Lung (tissue), 12 donors: ENCODE results near the gene CLDN19. TPM values are rescaled to one million over a fixed set of nuclear protein-coding genes. Genes with fewer than 3 reads are reported as not detected.
"Not testable (repeated sequence)": the region's sequence is repeated elsewhere in the genome, so short reads cannot be mapped to it uniquely, and the experiment has no call there.

Experiments
- ATAC-seq: fragments of 200-7000 bp; cut with Tn5 transposase; one replicate; pipeline ENCODE4 v1.9.1; 2020; ENCODE audit warnings: moderate number of reproducible peaks; ENCODE audit not compliant: insufficient read depth, low FRiP score
- DNase-seq, 3 donors: peaks; one replicate each; pipeline ENCODE4 v3.0.0-alpha.2; 2013 to 2017
- H3K27ac ChIP-seq, 2 donors: one replicate each; pipeline ENCODE4 v1.5.1; 2013; ENCODE audit warnings: mild to moderate bottlenecking in 2 of 2, moderate library complexity in 2 of 2, control low read depth in 1 of 2, inconsistent platforms in 1 of 2, low read depth in 1 of 2, low read length in 1 of 2
- H3K27me3 ChIP-seq, 3 donors: one replicate each; pipeline ENCODE4 v1.5.1; 2013; ENCODE audit warnings: low read length in 2 of 3; ENCODE audit not compliant: control insufficient read depth in 3 of 3, insufficient read depth in 3 of 3
- H3K36me3 ChIP-seq, 4 donors: one replicate each; pipeline ENCODE4 v1.5.1; 2013; ENCODE audit warnings: low read length in 4 of 4, mild to moderate bottlenecking in 1 of 4, moderate library complexity in 1 of 4; ENCODE audit not compliant: control insufficient read depth in 4 of 4, insufficient read depth in 4 of 4
- H3K4me1 ChIP-seq, 5 donors: one replicate each; pipeline ENCODE4 v1.5.1; 2013; ENCODE audit warnings: low read length in 5 of 5, mild to moderate bottlenecking in 2 of 5, moderate library complexity in 1 of 5; ENCODE audit not compliant: control insufficient read depth in 5 of 5, insufficient read depth in 5 of 5
- H3K4me3 ChIP-seq: one replicate; pipeline ENCODE4 v1.5.1; 2013; ENCODE audit warnings: mild to moderate bottlenecking, control low read depth, moderate library complexity
- H3K9ac ChIP-seq, 2 donors: one replicate each; pipeline ENCODE4 v1.5.1; 2013; ENCODE audit warnings: low read length in 2 of 2, control low read depth in 1 of 2; ENCODE audit not compliant: insufficient read depth in 1 of 2
- H3K9me3 ChIP-seq, 4 donors: one replicate each; pipeline ENCODE4 v1.5.1; 2013; ENCODE audit warnings: low read length in 3 of 4, mild to moderate bottlenecking in 1 of 4, moderate library complexity in 1 of 4; ENCODE audit not compliant: control insufficient read depth in 4 of 4, insufficient read depth in 3 of 4
- CTCF ChIP-seq: IDR thresholded peaks from 2 replicates; pipeline ENCODE4 v1.5.1; 2012; ENCODE audit warnings: mild to moderate bottlenecking; ENCODE audit errors: control extremely low read depth, extremely low read depth
- WGBS, 2 donors: extraction: QIAGEN DNeasy Blood & Tissue Kit; methylation state at CpG; one replicate each; pipeline ENCODE4 v1.1.7; 2013; 5-methylcytosine and 5-hydroxymethylcytosine counted together
- polyA plus RNA-seq, 2 donors: library from polyadenylated mRNA; stranded (reverse); fragments of 200-250 nt; gene quantifications; one replicate each; pipeline ENCODE4 v1.2.1, GENCODE V29; 2013
- total RNA-seq, 2 donors: library from RNA; depleted of rRNA in 1 of 2; stranded (reverse); fragments of >200 nt in 1 of 2; gene quantifications; one replicate each; pipeline ENCODE4 v1.2.1, GENCODE V29; 2014 to 2021
- donor health status: control.
- donor health status: control.
- donor health status: Bipolar disorder and iron deficiency.
- donor health status: healthy.
- donor health status: DM: yes; HTN: yes; CAD: no.

CLDN19 gene
- total and polyA plus RNA-seq, 4 donors, result 0.01 to 2.0 (median 0.04) TPM; not detected in 1

GRCh38 chr1:42731585-42731984, 8.5 kb downstream of the CLDN19 start:
- no peak overlapping the region for H3K9ac ChIP-seq
- H3K4me3 ChIP-seq, result no peak overlapping the region
- ATAC-seq, result no peak
- no peaks in the 10 kb centered on the region for H3K4me1 ChIP-seq
- no peaks in the 10 kb centered on the region for H3K9me3 ChIP-seq
- no peaks in the 10 kb centered on the region for H3K27me3 ChIP-seq
- no peaks in the 10 kb centered on the region for H3K36me3 ChIP-seq
- no peak overlapping the region for H3K27ac ChIP-seq
- no peak for DNase-seq
- 88% methylated on average over 3 of the region's 3 CpGs for WGBS, 2 donors
- TF ChIP-seq CTCF, result no peak

- Histone ChIP-seq H3K27ac (no peak overlapping the region), H3K27me3 (no peaks in the 10 kb centered on the region), H3K9me3 (no peaks in the 10 kb centered on the region), H3K4me3 (no peak overlapping the region), H3K4me1 (no peaks in the 10 kb centered on the region), H3K36me3 (no peaks in the 10 kb centered on the region), H3K9ac (no peak overlapping the region)
- ATAC-seq (no peak), DNase-seq (no peak)
- TF ChIP-seq CTCF, result no peak
- WGBS, 2 donors, result 66 to 67% methylated on average over 4 of the region's 4 CpGs
Measured at GRCh38 chr1:42730988-42731387, 9.0 kb downstream of the CLDN19 start.

GRCh38 chr1:42730002-42730401, 10.0 kb downstream of the CLDN19 start:
- Histone ChIP-seq H3K4me3 (no peak overlapping the region), H3K9me3 (no peaks in the 10 kb centered on the region), H3K27ac (no peak overlapping the region), H3K36me3 (no peaks in the 10 kb centered on the region), H3K9ac (no peak overlapping the region), H3K27me3 (no peaks in the 10 kb centered on the region), H3K4me1 (no peaks in the 10 kb centered on the region)
- TF ChIP-seq CTCF, result no peak
- ATAC-seq, result no peak
- no peak for DNase-seq
- 85 to 92% methylated on average over 3 of the region's 3 CpGs for WGBS, 2 donors

- H3K9ac ChIP-seq, H3K9me3 ChIP-seq, H3K27me3 ChIP-seq, H3K4me3 ChIP-seq, H3K4me1 ChIP-seq, DNase-seq, H3K36me3 ChIP-seq, H3K27ac ChIP-seq, ATAC-seq: not testable (repeated sequence)
- 98 to 100% methylated on average over 4 of the region's 4 CpGs for WGBS, 2 donors
Measured at GRCh38 chr1:42725820-42726219, 14.2 kb downstream of the CLDN19 start.
